Endothelial cell of umbilical vein (primary cell): ENCODE results near the gene STAB1. TPM values are rescaled to one million over a fixed set of nuclear protein-coding genes. Genes with fewer than 3 reads are reported as not detected.

Source experiments
- BruUV-seq: library from RNA; stranded (reverse); fragments of 400-500 nt; replicated peaks from 2 replicates; lab custom pipeline; 2021; lab: Mats Ljungman, UMichigan
- CTCF ChIA-PET: fragments of 300-600, 350-600 bp; sonication (Branson Sonifier 250); formaldehyde crosslinking; loops from one replicate; lab custom pipeline; 2021; ENCODE audit warnings: antibody characterized with exemption, inconsistent platforms; lab: Charles Lee
- POLR2A ChIA-PET: fragments of 300-600, 350-600 bp; sonication (Branson Sonifier 250); formaldehyde crosslinking; loops from one replicate; lab custom pipeline; 2021; ENCODE audit warnings: antibody characterized with exemption, inconsistent platforms; lab: Charles Lee
- DNase-seq: peaks from one replicate; pipeline ENCODE4 v3.0.0-alpha.2; 2011; ENCODE audit warnings: low read depth, low spot score
- FAIRE-seq: peaks from 2 replicates; lab custom pipeline; 2011; peaks lifted over from hg19 to GRCh38; lab: Jason Lieb, UNC
- H2AFZ ChIP-seq: 2 replicates; pipeline ENCODE4 v1.6.0; 2012; ENCODE audit warnings: low read depth, low read length, control low read depth, inconsistent platforms
- H3K27ac ChIP-seq: 2 replicates; pipeline ENCODE4 v1.5.1; 2011; ENCODE audit warnings: low read depth, mild to moderate bottlenecking, control low read depth, low read length, moderate library complexity; ENCODE audit not compliant: insufficient read depth
- H3K27me3 ChIP-seq, 2 experiments: 2 replicates each; pipeline versions ENCODE4 v1.6.0 to v1.6.1; 2011; ENCODE audit warnings: low read length in 2 of 2, mixed read lengths in 1 of 2; ENCODE audit not compliant: control insufficient read depth in 2 of 2, insufficient read depth in 2 of 2
- H3K36me3 ChIP-seq, 2 experiments: 2 replicates in 1 of 2; 3 replicates in 1 of 2; pipeline ENCODE4 v1.5.1; 2011; ENCODE audit warnings: low read length in 2 of 2, mild to moderate bottlenecking in 1 of 2, moderate library complexity in 1 of 2; ENCODE audit not compliant: control insufficient read depth in 2 of 2, insufficient read depth in 2 of 2; ENCODE audit errors: extremely low read depth in 1 of 2
- H3K4me1 ChIP-seq: 3 replicates; pipeline ENCODE4 v1.5.1; 2011; ENCODE audit warnings: mild to moderate bottlenecking, low read length; ENCODE audit not compliant: control insufficient read depth, insufficient read depth; ENCODE audit errors: extremely low read depth
- H3K4me2 ChIP-seq: 2 replicates; pipeline ENCODE4 v1.6.1; 2011; ENCODE audit warnings: low read length, control low read depth, mixed read lengths; ENCODE audit not compliant: insufficient read depth
- H3K4me3 ChIP-seq, 3 experiments: fragments of 200-600 bp in 1 of 3; sonication (generic), shearing (Covaris generic) in 1 of 3; replicated peaks in 1 of 3; 2 replicates each; pipeline ENCODE4 v1.5.1; 2011 to 2016; ENCODE audit warnings: control low read depth in 3 of 3, low read length in 3 of 3, mild to moderate bottlenecking in 2 of 3, inconsistent platforms in 1 of 3, low read depth in 1 of 3, moderate library complexity in 1 of 3; ENCODE audit not compliant: insufficient read depth in 1 of 3
- H3K79me2 ChIP-seq: 2 replicates; pipeline ENCODE4 v1.6.0; 2012; ENCODE audit warnings: low read length, inconsistent platforms; ENCODE audit not compliant: control insufficient read depth, insufficient read depth
- H3K9ac ChIP-seq: replicated peaks from 2 replicates; pipeline ENCODE3; 2011; ENCODE audit warnings: low read length, control low read depth; ENCODE audit not compliant: insufficient read depth; ENCODE audit errors: extremely low read depth
- H3K9me1 ChIP-seq: replicated peaks from 3 replicates; pipeline ENCODE4 v1.6.0; 2011; ENCODE audit warnings: mild to moderate bottlenecking, low read length; ENCODE audit not compliant: control insufficient read depth, insufficient read depth; ENCODE audit errors: extremely low read depth
- H3K9me3 ChIP-seq: replicated peaks from 2 replicates; pipeline ENCODE4 v1.5.1; 2012; ENCODE audit warnings: low read length, inconsistent platforms; ENCODE audit not compliant: control insufficient read depth, insufficient read depth
- H4K20me1 ChIP-seq: replicated peaks from 2 replicates; pipeline ENCODE3; 2011; ENCODE audit warnings: mild to moderate bottlenecking, low read length; ENCODE audit not compliant: control insufficient read depth, insufficient read depth; ENCODE audit errors: extremely low read depth
- CTCF ChIP-seq, 2 donors: IDR thresholded peaks; 1 replicate in 1 of 2; 2 replicates in 1 of 2; pipeline ENCODE4 v1.5.1; 2011; ENCODE audit warnings: low read length in 2 of 2, mild to moderate bottlenecking in 2 of 2, moderate library complexity in 2 of 2, control low read depth in 1 of 2, inconsistent platforms in 1 of 2, low read depth in 1 of 2; ENCODE audit not compliant: insufficient read depth in 1 of 2; ENCODE audit errors: extremely low read depth in 1 of 2
- EZH2 ChIP-seq: IDR thresholded peaks from 2 replicates; pipeline ENCODE4 v1.6.1; 2012; ENCODE audit warnings: borderline replicate concordance, low read depth, mild to moderate bottlenecking, moderate library complexity, low read length, inconsistent platforms; ENCODE audit not compliant: severe bottlenecking
- FOS ChIP-seq: IDR thresholded peaks from 2 replicates; pipeline ENCODE4 v1.6.1; 2011; ENCODE audit warnings: mild to moderate bottlenecking, low read length, moderate library complexity, borderline replicate concordance; ENCODE audit not compliant: insufficient read depth
- JUN ChIP-seq: IDR thresholded peaks from 2 replicates; pipeline ENCODE4 v1.6.1; 2011; ENCODE audit warnings: borderline replicate concordance, low read depth; ENCODE audit not compliant: insufficient read length, insufficient read depth
- MAX ChIP-seq: IDR thresholded peaks from 2 replicates; pipeline ENCODE4 v1.6.1; 2011; ENCODE audit not compliant: insufficient read depth, insufficient read length
- MYC ChIP-seq: IDR thresholded peaks from one replicate; pipeline ENCODE4 v1.6.1; 2011; ENCODE audit warnings: mild to moderate bottlenecking, low read depth, low read length
- POLR2A ChIP-seq: IDR thresholded peaks from 2 replicates; pipeline ENCODE4 v1.6.1; 2012; ENCODE audit warnings: low read depth, mild to moderate bottlenecking, control low read depth, low read length
- POLR2AphosphoS5 ChIP-seq: IDR thresholded peaks from 2 replicates; pipeline ENCODE4 v1.6.1; 2012; ENCODE audit warnings: low read depth, mild to moderate bottlenecking, control low read depth, low read length, moderate library complexity; ENCODE audit not compliant: insufficient read depth
- dilution Hi-C: fragments of 300-500 bp; cut with MboI; formaldehyde crosslinking; loops from one replicate; pipeline ENCODE4 v1.15.0; 2019; ENCODE audit warnings: low sequenced_read_pairs; ENCODE audit not compliant: extremely low pct_ligation_motif_present
- intact Hi-C: fragments of 100-400 bp; cut with micrococcal nuclease; formaldehyde crosslinking; loops from one replicate; pipeline ENCODE4 v1.10.0; 2022
- polyA plus RNA-seq, 4 experiments: library from polyadenylated mRNA; depleted of rRNA in 3 of 4; stranded (reverse) in 3 of 4; unstranded in 1 of 4; fragments of >200 nt; gene quantifications; 2 replicates each; pipeline versions ENCODE4 v1.2.1 to v1.2.3, GENCODE V29; 2011 to 2012; ENCODE audit warnings: missing spikeins in 1 of 4
- total RNA-seq: library from RNA; stranded (reverse); gene quantifications from 2 replicates; pipeline ENCODE4 v1.2.3, GENCODE V29; 2021

STAB1 gene
- total and polyA plus RNA-seq, 2 donors (not counting 3 experiments of a cell fraction or from before 2014, with no cell fraction given) = 369 TPM

GRCh38 chr3:52480768-52481715, 14.1 kb upstream of the STAB1 start:
- no peak for FAIRE-seq
- no peak for TF ChIP-seq POLR2A
- TF ChIP-seq EZH2 = no peak
- TF ChIP-seq CTCF (IDR thresholded peaks at IDR 0.05; ENCODE audit: extremely low read depth in 1 of 2, insufficient read depth in 1 of 2, low read depth in 1 of 2, low read length in 2 of 2) = no peak
- no peak for TF ChIP-seq JUN
- no peak for TF ChIP-seq MAX
- no peak for TF ChIP-seq MYC
- no peak for TF ChIP-seq POLR2AphosphoS5
- TF ChIP-seq FOS = no peak

More at GRCh38 chr3:52480768-52481715, 14.1 kb upstream of the STAB1 start:
- no peak overlapping the region for H3K9ac ChIP-seq
- no peak overlapping the region for H3K4me3 ChIP-seq
- no peaks in the 10 kb centered on the region for H3K27me3 ChIP-seq
- intact Hi-C loops = no loop called here
- H3K9me3 ChIP-seq = no peaks in the 10 kb centered on the region
- CTCF ChIA-PET = interaction anchor here (1.0 kb wide), 1 partner anchor 30 kb away, joined by 3 read pairs; no protein-coding TSS in a partner anchor
- no TSS peak for BruUV-seq
- dilution Hi-C loops = no loop called here
- no peaks in the 10 kb centered on the region for H3K79me2 ChIP-seq
- no peaks in the 10 kb centered on the region for H3K4me1 ChIP-seq
- H3K4me2 ChIP-seq = no peak overlapping the region
- POLR2A ChIA-PET = no interaction called here
- DNase-seq = no peak
- H3K36me3 ChIP-seq = peaks cover 18 to 83% of the 10 kb centered on the region in 2 experiments
- H3K9me1 ChIP-seq = no peaks in the 10 kb centered on the region
- no peaks in the 10 kb centered on the region for H4K20me1 ChIP-seq
- no peak overlapping the region for H2AFZ ChIP-seq
- H3K27ac ChIP-seq = no peak overlapping the region
